ENCODE measurements around the gene KLHL40. TPM values are rescaled to one million over a fixed set of nuclear protein-coding genes. Genes with fewer than 3 reads are reported as not detected.
A peak's percentile ranks its signal among the peaks of the same experiment; 100 is the strongest.

KLHL40 gene
- total RNA-seq, 4 donors from 2014 or later, result 0.27 TPM; not detected in 3

DNA sequence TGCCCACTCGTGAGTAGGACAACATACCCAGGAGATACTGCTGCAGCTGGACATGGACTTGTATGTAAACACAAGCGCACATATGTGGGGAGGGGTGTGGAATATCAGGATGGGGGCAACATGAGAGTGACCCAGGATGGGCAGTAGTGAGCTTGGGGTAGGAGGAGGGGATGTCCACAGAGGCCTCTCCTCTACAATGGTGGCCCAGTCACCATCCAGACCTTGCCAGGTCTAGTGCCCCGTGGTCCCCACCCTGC is 32.1 kb upstream of the KLHL40 start:
- no peak for DNase-seq
- no peaks in the 10 kb centered on the region for H3K27me3 ChIP-seq
- H3K9me3 ChIP-seq, result no peaks in the 10 kb centered on the region
- peaks cover 16 to 38% (median 27%) of the 10 kb centered on the region in 4 donors for H3K4me1 ChIP-seq
- H3K4me3 ChIP-seq, result peak overlapping the region; percentile 67 to 70 (median 68)
- H3K36me3 ChIP-seq, result no peaks in the 10 kb centered on the region
- intact Hi-C loops (cut with DNase I; ENCODE audit: low total_unique reads), result loop anchor here (5.0 kb wide), 1 partner anchor 94 kb away; no protein-coding TSS in a partner anchor
- in situ Hi-C loops (cut with MboI; ENCODE audit: low pct_ligation_motif_present in 1 of 4, low pct_unique_long_range_greater_than_20kb in 1 of 4, low sequenced_read_pairs in 3 of 4), result loop anchor here in 2 of 4 donors (10.0 kb wide), 1 partner anchor 92 kb away; no protein-coding TSS in a partner anchor
- TF ChIP-seq EP300 (IDR thresholded peaks at IDR 0.05; ENCODE audit: low read depth), result no peak
- no peak for TF ChIP-seq POLR2AphosphoS5 (IDR thresholded peaks at IDR 0.05)
- TF ChIP-seq POLR2A (IDR thresholded peaks at IDR 0.05), result no peak
- TF ChIP-seq, protein P1, sequence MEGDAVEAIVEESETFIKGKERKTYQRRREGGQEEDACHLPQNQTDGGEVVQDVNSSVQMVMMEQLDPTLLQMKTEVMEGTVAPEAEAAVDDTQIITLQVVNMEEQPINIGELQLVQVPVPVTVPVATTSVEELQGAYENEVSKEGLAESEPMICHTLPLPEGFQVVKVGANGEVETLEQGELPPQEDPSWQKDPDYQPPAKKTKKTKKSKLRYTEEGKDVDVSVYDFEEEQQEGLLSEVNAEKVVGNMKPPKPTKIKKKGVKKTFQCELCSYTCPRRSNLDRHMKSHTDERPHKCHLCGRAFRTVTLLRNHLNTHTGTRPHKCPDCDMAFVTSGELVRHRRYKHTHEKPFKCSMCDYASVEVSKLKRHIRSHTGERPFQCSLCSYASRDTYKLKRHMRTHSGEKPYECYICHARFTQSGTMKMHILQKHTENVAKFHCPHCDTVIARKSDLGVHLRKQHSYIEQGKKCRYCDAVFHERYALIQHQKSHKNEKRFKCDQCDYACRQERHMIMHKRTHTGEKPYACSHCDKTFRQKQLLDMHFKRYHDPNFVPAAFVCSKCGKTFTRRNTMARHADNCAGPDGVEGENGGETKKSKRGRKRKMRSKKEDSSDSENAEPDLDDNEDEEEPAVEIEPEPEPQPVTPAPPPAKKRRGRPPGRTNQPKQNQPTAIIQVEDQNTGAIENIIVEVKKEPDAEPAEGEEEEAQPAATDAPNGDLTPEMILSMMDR (IDR thresholded peaks at IDR 0.05), result no peak
- H3K27ac ChIP-seq, result peak overlapping the region; percentile 85 to 95 (median 90)
- WGBS, 2 donors (ENCODE audit: low coverage in 1 of 2), result 44% methylated on average over 3 of the region's 3 CpGs; no CpG with 5 or more reads in 1 of the 2 donors

DNA sequence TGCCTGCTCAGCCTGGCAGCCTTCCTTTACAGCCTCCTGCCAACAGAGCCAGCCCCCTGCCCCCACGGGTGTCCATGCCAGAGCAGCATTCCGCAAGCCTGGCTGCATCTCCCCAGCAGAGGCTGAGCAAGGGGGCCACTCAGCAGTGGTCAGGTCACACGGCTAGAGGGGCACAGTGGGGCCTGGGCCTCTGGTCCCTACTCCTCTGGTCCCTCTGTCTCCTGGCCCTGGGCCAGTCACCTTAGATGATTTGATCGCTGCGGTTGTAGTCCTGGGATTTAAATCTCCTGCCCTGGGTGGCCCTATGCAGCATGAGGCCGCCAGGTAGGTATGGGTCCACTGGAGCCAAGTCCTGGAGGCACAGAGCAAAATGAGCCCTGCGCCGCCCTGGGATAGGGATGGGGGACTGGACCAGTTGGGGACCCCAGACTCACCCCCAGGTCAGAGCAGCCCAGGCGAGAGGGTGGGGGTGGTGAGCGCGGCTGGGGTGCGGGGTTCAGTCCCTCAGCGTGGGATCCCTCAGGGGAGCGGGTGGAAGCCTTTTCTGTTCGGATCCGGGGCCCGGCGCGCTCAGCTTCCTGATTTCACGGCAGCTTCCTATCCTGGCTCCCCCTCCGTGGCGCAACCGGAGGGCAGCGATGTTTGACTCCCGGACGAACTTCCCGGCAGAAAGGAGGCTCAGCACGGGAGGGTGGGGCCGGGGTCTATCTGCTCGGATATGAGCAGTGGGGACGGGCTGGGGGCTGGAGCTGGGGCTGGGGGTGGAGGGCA is 31.6 kb upstream of the KLHL40 start, which contains the start of gene ZBTB47:
TSS of gene ZBTB47 (plus strand) at position 138 of the 771 bp plus-strand sequence. CDS start 4,659 bp downstream, outside the sequence.
- H3K4me1 ChIP-seq, result peaks cover 16 to 38% (median 27%) of the 10 kb centered on the region in 4 donors

DNA sequence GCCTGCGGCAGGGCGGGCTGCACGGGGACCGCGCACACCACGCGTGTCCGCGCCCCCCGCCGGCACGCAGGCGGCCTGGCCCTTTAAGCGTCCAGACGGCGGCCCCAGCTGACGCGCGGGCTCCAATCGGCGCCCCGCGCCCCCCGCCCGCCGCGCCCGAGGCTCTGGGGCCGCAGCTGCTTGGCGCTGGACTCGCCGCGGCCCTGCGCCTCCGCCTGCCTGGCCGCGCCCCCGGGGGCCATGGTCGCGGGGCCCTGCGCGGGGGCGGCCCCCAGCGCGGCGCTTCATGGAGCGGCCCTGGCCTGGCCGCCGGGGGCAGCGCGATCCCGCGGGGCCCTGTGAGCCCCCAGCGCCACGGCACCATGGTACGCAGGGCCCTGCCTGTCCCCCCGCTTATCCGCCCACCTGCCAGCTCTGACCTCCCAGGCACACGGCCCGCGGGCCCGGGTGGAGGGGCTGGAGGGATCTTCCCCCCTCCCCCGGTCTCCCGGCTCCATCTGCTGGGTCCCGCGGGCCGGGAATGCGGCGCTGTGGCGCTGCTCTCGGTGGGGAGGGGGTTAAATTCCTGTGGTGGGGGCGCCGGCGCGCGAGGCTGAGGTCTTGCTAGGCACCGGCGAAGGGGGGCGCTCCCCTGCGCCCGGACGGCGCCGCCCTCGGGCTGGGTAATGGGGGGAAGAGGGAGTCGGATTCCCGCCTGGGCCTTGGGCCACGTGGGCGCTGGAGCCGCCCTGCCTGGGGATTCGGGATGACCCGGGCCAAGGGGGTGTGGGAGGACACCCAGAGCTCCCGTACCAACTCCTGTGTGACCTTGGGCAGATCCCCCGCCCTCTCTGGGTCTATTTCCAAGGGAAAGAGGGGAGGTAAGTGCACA is 30.8 kb upstream of the KLHL40 start:
- Histone ChIP-seq H3K9me3 (no peaks in the 10 kb centered on the region), H3K27me3 (no peaks in the 10 kb centered on the region), H3K4me1 (peaks cover 16 to 42% (median 27%) of the 10 kb centered on the region in 4 donors), H3K4me3 (peak overlapping the region; percentile 67 to 90 (median 70)), H3K27ac (peak overlapping the region; percentile 85 to 95 (median 90)), H3K36me3 (no peaks in the 10 kb centered on the region)
- DNase-seq, result peak; percentile 46
- intact Hi-C loops (cut with DNase I; ENCODE audit: low total_unique reads), result loop anchor here (5.0 kb wide), 1 partner anchor 93 kb away; no protein-coding TSS in a partner anchor
- in situ Hi-C loops (cut with MboI; ENCODE audit: low pct_ligation_motif_present in 1 of 4, low pct_unique_long_range_greater_than_20kb in 1 of 4, low sequenced_read_pairs in 3 of 4), result loop anchor here in 2 of 4 donors (10.0 kb wide), 1 partner anchor 90 kb away; no protein-coding TSS in a partner anchor
- TF ChIP-seq, protein P1 (IDR thresholded peaks at IDR 0.05), result no peak
- no peak for TF ChIP-seq POLR2AphosphoS5 (IDR thresholded peaks at IDR 0.05)
- TF ChIP-seq EP300 (IDR thresholded peaks at IDR 0.05; ENCODE audit: low read depth), result no peak
- no peak for TF ChIP-seq POLR2A (IDR thresholded peaks at IDR 0.05)
- WGBS, 2 donors (ENCODE audit: low coverage in 1 of 2), result 4% methylated on average over 61 of the region's 94 CpGs; no CpG with 5 or more reads in 1 of the 2 donors

More for the DNA sequence above, 31.6 kb upstream of the KLHL40 start, which contains the start of gene ZBTB47:
- Histone ChIP-seq H3K27ac (peak within 1 kb of the TSS; percentile 85 to 95 (median 90)), H3K27me3 (no peaks in the 10 kb centered on the region), H3K4me3 (peak within 1 kb of the TSS; percentile 67 to 90 (median 70)), H3K36me3 (no peaks in the 10 kb centered on the region), H3K9me3 (no peaks in the 10 kb centered on the region)
- peak; percentile 58 for DNase-seq
- intact Hi-C loops (cut with DNase I; ENCODE audit: low total_unique reads), result loop anchor here (5.0 kb wide), 1 partner anchor 94 kb away; no protein-coding TSS in a partner anchor
- TF ChIP-seq EP300 (IDR thresholded peaks at IDR 0.05; ENCODE audit: low read depth) (no peak), POLR2AphosphoS5 (IDR thresholded peaks at IDR 0.05) (no peak), POLR2A (IDR thresholded peaks at IDR 0.05) (no peak)
- TF ChIP-seq, protein P1 (IDR thresholded peaks at IDR 0.05), result no peak
- in situ Hi-C loops (cut with MboI; ENCODE audit: low pct_ligation_motif_present in 1 of 4, low pct_unique_long_range_greater_than_20kb in 1 of 4, low sequenced_read_pairs in 3 of 4), result loop anchor here in 2 of 4 donors (10.0 kb wide), 1 partner anchor 91 kb away; no protein-coding TSS in a partner anchor
- 0 to 14% methylated on average over 1 to 15 of the region's 31 CpGs for WGBS, 2 donors (ENCODE audit: low coverage in 1 of 2)
